ENCODE measurements around the gene OR10J1. TPM values are rescaled to one million over a fixed set of nuclear protein-coding genes. Genes with fewer than 3 reads are reported as not detected.

OR10J1 gene
- total RNA-seq, 1 experiment from 2014 or later, result not detected

DNA sequence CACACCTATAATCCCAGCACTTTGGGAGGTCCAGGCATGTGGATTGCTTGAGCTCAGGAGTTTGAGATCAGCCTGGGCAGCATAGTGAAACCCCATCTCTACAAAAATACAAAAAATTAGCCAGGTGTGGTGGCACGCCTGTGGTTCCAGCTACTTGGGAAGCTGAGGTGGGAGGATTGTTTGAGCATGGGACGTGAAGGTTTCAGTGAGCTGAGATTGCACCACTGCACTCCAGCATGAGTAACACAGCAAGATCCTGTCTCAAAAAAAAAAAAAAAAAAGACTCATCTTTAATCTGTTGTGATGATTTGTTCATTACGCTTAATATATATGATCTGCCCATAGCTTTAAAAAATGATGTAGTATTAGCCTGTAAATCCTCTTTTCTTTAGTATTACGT lies 44.0 kb downstream of the OR10J1 start:
- H3K27me3 Mint-ChIP-seq (ENCODE audit: low read depth), result no peaks in the 10 kb centered on the region
- H3K4me1 Mint-ChIP-seq, result no peaks in the 10 kb centered on the region
- CTCF ChIA-PET, result interaction anchor here (1.6 kb wide), 1 partner anchor 62 kb away, joined by 3 read pairs; no protein-coding TSS in a partner anchor
- POLR2A ChIA-PET, result interaction anchor here (0.6 kb wide), 1 partner anchor 15 kb away, joined by 3 read pairs; no protein-coding TSS in a partner anchor
- TF ChIP-seq ATF3 (CRISPR knock-in tag; conservative IDR thresholded peaks at IDR 0.05), result no peak
- TF ChIP-seq, protein P1, sequence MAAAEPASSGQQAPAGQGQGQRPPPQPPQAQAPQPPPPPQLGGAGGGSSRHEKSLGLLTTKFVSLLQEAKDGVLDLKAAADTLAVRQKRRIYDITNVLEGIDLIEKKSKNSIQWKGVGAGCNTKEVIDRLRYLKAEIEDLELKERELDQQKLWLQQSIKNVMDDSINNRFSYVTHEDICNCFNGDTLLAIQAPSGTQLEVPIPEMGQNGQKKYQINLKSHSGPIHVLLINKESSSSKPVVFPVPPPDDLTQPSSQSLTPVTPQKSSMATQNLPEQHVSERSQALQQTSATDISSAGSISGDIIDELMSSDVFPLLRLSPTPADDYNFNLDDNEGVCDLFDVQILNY (CRISPR knock-in tag; IDR thresholded peaks at IDR 0.05), result no peak
- TF ChIP-seq NFATC4 (CRISPR knock-in tag; IDR thresholded peaks at IDR 0.05), result no peak
- TF ChIP-seq NFE2L1 (CRISPR knock-in tag; IDR thresholded peaks at IDR 0.05), result no peak
- no peak for TF ChIP-seq JAZF1 (CRISPR knock-in tag; IDR thresholded peaks at IDR 0.05)
- TF ChIP-seq HMGXB4 (CRISPR knock-in tag; IDR thresholded peaks at IDR 0.05), result no peak
- H3K4me3 Mint-ChIP-seq, result no peak overlapping the region
- ATAC-seq, result no peak
- DNase-seq (ENCODE audit: low spot score), result no peak
- H3K36me3 Mint-ChIP-seq, result peaks cover 4% of the 10 kb centered on the region
- H3K27ac Mint-ChIP-seq, result no peak overlapping the region
- H3K9me3 Mint-ChIP-seq, result peaks cover 18% of the 10 kb centered on the region

Other genes with a start within 250 kb of the OR10J1 start
- gene ACKR1, start 234.8 kb upstream of the OR10J1 start, total RNA-seq (2021), result 0.18 to 0.63 TPM (median 0.34 TPM) in 3 replicates
- gene FCER1A, start 137.4 kb upstream of the OR10J1 start, total RNA-seq (2021), result not detected in 3 replicates
- not detected in 3 replicates for gene OR10J4, start 7.5 kb upstream of the OR10J1 start, total RNA-seq (2021)
- not detected in 3 replicates for gene OR10J5, start 96.3 kb downstream of the OR10J1 start, total RNA-seq (2021)
- 0.44 to 0.66 TPM (median 0.64 TPM) in 3 replicates for gene APCS, start 148.1 kb downstream of the OR10J1 start, total RNA-seq (2021)

Measured in WTC11 (cell line).